Bronchial epithelial cell (primary cell): ENCODE measurements around the gene CTCF. TPM values are rescaled to one million over a fixed set of nuclear protein-coding genes. Genes with fewer than 3 reads are reported as not detected.

Experiments
- DNase-seq: peaks from one replicate; pipeline ENCODE4 v3.0.0-alpha.2; 2010; ENCODE audit warnings: low read depth
- FAIRE-seq: peaks from 2 replicates; lab custom pipeline; 2011; peaks lifted over from hg19 to GRCh38; lab: Jason Lieb, UNC
- H3K27me3 ChIP-seq: 2 replicates; pipeline ENCODE4 v1.5.1; 2011; ENCODE audit warnings: low read length; ENCODE audit not compliant: control insufficient read depth, insufficient read depth
- H3K36me3 ChIP-seq: 2 replicates; pipeline ENCODE4 v1.5.1; 2011; ENCODE audit warnings: low read length; ENCODE audit not compliant: control insufficient read depth, insufficient read depth
- H3K4me3 ChIP-seq: 2 replicates; pipeline ENCODE4 v1.5.1; 2011; ENCODE audit warnings: mild to moderate bottlenecking, low read depth, low read length, control low read depth
- CTCF ChIP-seq: IDR thresholded peaks from 2 replicates; pipeline ENCODE4 v1.5.1; 2011; ENCODE audit warnings: mild to moderate bottlenecking, moderate library complexity, low read length, control low read depth, inconsistent platforms; ENCODE audit not compliant: insufficient read depth, severe bottlenecking
- total RNA-seq: library from RNA; depleted of rRNA; stranded (reverse); fragments of >200 nt; gene quantifications from 2 replicates; pipeline ENCODE4 v1.2.1, GENCODE V29; 2014

CTCF gene
- total RNA-seq, 1 donor from 2014 or later, result 21.1 TPM

- no peaks in the 10 kb centered on the region for H3K36me3 ChIP-seq
- H3K27me3 ChIP-seq, result no peaks in the 10 kb centered on the region
- no peak for TF ChIP-seq CTCF
- no peak overlapping the region for H3K4me3 ChIP-seq
- DNase-seq (no peak), FAIRE-seq (no peak)
Measured at GRCh38 chr16:67593701-67594100, 31.4 kb downstream of the CTCF start.

- Histone ChIP-seq H3K27me3 (no peaks in the 10 kb centered on the region), H3K36me3 (no peaks in the 10 kb centered on the region), H3K4me3 (no peak overlapping the region)
- DNase-seq (no peak), FAIRE-seq (no peak)
- TF ChIP-seq CTCF, result no peak
Measured at GRCh38 chr16:67594256-67594915, 32.1 kb downstream of the CTCF start.

GRCh38 chr16:67594956-67595355, 32.6 kb downstream of the CTCF start:
- FAIRE-seq (no peak), DNase-seq (peak; percentile 64)
- Histone ChIP-seq H3K36me3 (no peaks in the 10 kb centered on the region), H3K27me3 (no peaks in the 10 kb centered on the region), H3K4me3 (no peak overlapping the region)
- no peak for TF ChIP-seq CTCF

- Histone ChIP-seq H3K27me3 (no peaks in the 10 kb centered on the region), H3K36me3 (no peaks in the 10 kb centered on the region), H3K4me3 (no peak overlapping the region)
- TF ChIP-seq CTCF, result no peak
- FAIRE-seq (no peak), DNase-seq (no peak)
Measured at GRCh38 chr16:67598527-67598926, 36.2 kb downstream of the CTCF start.

- FAIRE-seq (no peak), DNase-seq (no peak)
- Histone ChIP-seq H3K27me3 (no peaks in the 10 kb centered on the region), H3K36me3 (no peaks in the 10 kb centered on the region), H3K4me3 (no peak overlapping the region)
- TF ChIP-seq CTCF, result no peak
Measured at GRCh38 chr16:67605641-67606040, 43.3 kb downstream of the CTCF start.

GRCh38 chr16:67606632-67607031, 44.3 kb downstream of the CTCF start:
- peaks cover 4% of the 10 kb centered on the region for H3K36me3 ChIP-seq
- DNase-seq (no peak), FAIRE-seq (no peak)
- TF ChIP-seq CTCF, result no peak
- H3K27me3 ChIP-seq, result no peaks in the 10 kb centered on the region
- H3K4me3 ChIP-seq, result no peak overlapping the region
